Fibroblast of peridontal ligament (primary cell): ENCODE data around the gene NOSIP.

Source experiments
- DNase-seq: peaks from one replicate; pipeline ENCODE4 v3.0.0-alpha.2; 2010; ENCODE audit errors: extremely low read depth

NOSIP gene

DNA sequence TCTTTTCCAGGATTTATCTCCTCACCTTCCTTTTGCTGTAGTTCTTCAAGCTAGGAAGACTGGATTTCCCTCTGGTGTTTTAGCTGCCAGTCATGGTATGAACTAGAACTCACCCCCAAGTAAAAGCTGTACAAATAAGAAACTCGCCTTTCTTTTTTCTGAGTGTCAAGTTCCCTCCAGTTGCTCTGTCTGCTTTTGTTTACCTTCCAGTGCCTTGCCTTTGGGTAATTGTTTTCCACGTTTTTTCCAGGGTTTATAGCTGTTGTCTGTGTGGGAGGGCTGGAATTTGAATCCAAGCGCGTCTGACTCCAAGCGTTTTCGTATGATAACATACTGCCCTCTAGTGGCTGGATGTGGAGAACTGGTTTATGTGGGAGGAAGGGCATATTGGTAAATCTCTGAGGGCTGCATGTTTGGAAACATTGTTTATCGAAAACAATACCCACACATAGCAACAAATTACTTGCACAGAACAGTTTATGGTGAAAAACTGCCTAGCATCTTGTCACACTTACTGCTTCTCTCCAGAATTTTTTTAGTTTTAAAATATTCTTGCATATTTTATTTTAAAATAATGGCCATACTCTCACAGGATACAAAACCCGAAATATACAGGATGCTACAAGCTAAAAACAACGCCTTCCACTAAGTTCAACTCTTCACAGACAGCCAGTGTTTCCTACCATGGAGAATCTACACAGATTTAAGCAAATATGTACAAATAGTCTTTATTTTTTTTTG lies 33.4 kb downstream of the NOSIP start:
- peak; percentile 96 for DNase-seq

DNA sequence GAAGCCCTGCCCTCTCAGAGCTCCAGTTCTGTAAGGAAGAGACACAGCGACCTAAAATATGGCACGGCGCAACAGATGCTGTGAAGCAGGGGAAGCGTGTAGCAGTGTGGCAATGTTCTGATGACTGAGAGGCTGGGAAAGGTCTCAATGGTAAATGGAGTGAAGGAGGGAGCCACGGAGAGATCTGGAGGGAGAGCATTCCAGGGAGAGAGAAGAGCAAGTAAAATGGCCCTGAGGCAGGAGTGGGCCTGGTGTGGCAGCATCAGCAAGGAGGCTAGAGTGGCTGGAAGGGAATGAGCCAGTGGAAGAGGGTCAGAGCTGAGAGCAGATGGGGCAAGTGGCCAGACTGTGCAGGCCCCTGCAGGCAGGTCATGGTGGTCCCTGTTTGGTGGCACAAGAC lies 36.2 kb downstream of the NOSIP start:
- DNase-seq = no peak

DNA sequence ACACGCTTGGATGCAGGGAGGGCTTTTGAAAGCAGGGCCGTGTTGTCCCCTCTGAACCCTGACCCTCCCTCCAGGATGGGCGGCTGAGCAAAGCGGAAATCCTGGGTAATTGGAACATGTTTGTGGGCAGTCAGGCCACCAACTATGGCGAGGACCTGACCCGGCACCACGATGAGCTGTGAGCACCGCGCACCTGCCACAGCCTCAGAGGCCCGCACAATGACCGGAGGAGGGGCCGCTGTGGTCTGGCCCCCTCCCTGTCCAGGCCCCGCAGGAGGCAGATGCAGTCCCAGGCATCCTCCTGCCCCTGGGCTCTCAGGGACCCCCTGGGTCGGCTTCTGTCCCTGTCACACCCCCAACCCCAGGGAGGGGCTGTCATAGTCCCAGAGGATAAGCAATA lies 37.3 kb downstream of the NOSIP start:
- no peak for DNase-seq

DNA sequence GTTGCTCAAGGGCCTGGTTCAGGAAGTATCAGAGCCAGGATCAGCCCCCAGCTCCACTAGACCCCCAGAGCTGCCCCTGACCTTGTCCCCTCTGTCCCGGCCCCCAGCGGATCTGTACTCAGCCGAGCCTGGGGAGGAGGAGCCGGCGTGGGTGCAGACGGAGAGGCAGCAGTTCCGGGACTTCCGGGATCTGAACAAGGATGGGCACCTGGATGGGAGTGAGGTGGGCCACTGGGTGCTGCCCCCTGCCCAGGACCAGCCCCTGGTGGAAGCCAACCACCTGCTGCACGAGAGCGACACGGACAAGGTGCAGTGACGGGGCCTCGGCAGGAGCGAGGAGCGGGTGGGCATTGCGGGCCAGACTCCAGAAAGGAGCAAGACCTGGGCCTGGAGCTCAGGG lies 37.9 kb downstream of the NOSIP start:
- no peak for DNase-seq

DNA sequence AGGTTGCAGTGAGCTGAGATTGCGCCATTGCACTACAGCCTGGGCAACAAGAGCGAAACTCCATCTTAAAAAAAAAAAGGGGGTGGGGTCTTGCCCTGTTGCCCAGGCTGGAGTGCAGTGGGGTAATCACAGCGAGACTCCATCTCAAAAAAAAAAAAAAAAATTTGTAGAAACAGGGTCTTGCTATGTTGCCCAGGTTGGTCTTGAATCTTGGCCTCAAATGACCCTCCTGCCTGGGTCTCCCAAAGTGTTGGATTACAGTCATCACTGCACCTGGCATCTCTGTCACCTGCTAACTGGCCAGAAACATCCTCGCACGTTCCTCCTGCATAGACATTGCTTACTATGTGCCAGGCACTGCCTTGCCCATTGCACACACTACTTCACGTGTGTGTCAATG lies 38.4 kb downstream of the NOSIP start:
- DNase-seq = no peak

DNA sequence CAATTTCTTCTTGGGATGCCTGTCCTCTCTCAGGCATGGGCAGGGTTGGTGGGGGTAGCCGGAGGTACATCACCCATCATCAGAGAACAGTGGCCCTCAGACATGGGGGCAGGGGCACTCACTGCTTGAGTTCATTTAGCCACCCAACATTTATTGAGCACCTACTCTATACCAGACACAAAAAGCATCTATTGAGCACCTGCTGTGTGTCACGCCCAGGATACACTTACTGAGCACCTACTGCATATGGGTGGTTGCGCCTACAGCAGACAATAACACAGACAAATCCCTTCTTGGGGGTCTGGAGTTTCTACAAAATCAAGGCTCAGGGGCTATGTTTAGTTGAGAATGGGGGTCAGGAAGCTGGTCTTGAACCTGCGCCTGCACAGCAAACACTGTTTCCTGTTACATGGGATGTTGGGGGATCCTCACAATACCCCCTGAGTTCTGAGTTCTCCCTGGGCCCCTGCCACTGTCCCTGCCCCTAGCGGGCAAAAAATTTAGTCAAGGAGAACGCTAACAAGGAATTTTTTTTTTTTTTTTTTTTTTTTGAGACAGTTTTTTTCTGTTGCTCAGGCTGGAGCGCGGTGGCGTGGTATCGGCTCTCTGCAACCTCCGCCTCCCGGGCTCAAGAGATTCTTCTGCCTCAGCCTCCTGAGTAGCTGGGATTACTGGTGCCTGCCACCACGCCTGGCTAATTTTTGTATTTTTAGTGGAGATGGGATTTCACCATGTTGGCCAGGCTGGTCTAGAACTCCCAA lies 41.0 kb downstream of the NOSIP start:
- no peak for DNase-seq

DNA sequence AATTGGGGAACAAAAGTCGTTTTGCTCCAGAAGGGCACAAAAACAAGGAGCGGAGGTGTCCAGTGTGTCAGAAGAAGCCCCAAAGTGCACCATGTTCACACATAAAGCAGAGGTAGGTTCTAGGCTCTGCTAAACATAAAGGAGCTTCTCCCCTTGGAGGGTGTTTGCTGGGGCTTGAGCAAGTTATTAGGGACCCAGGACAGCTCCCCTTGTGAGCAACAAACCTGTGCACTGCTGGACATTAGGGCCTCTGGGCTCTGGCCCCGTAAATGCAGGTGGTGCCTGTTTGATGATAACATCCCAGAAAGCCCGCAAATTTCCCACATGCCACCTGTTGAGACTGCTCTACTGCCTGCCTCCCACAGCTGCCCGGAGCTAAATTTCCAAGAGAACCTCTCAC lies 41.7 kb downstream of the NOSIP start:
- no peak for DNase-seq

DNA sequence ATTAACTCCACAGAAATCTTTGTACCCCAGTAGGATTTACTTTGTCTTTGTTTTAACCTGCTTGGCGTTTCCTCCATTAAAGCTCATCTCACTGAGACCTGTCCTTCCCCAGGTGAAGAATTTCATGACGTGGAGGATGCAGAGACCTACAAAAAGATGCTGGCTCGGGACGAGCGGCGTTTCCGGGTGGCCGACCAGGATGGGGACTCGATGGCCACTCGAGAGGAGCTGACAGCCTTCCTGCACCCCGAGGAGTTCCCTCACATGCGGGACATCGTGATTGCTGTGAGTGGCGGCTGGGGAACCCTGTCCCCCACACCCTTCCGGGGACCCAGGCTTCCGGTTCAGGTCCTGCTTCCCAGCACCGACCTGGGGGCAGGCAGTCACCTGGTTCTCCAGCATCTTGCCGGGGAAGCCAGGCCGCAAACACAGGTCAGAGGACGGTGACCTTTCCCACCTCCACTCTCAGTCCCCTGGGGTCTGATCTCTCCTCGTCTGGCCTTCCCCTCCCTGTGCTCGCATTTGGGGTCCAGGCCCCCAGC lies 43.4 kb downstream of the NOSIP start:
- DNase-seq = no peak

DNA sequence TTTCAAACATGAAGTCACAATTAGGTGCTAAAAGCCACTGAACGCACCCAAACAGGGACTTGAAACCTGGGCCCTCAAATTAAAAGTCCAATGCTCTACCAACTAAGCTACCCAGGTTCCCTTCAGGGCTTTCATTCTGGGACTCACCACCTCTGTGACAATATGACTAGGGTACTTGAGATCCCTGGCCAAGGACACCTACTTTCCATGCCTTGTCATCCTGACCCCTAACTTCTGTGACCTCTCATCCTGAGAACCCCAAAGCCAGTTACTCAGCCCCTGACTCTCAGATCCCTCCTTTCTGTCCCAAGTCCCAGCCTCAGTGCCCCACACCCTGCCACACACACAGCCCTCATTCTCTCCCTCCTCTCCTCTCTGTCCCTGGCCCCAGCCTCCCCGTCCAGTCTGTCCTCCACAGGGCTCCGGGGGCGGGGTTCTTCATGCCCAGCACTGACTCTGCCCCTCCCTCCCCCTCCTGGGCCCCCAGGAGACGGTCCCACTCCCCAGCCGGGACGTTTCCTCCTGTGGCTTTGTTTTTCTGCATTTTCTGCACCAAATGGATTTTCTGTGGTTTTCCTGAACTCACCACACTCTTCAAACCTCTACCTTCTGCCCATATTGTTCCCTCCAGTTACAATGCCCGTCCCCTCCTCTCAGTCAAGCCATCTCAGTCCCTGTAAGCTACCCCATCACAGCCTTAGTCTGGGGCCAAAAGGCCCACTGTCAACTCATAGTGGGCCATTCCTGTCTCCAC lies 45.5 kb downstream of the NOSIP start:
- DNase-seq = no peak

DNA sequence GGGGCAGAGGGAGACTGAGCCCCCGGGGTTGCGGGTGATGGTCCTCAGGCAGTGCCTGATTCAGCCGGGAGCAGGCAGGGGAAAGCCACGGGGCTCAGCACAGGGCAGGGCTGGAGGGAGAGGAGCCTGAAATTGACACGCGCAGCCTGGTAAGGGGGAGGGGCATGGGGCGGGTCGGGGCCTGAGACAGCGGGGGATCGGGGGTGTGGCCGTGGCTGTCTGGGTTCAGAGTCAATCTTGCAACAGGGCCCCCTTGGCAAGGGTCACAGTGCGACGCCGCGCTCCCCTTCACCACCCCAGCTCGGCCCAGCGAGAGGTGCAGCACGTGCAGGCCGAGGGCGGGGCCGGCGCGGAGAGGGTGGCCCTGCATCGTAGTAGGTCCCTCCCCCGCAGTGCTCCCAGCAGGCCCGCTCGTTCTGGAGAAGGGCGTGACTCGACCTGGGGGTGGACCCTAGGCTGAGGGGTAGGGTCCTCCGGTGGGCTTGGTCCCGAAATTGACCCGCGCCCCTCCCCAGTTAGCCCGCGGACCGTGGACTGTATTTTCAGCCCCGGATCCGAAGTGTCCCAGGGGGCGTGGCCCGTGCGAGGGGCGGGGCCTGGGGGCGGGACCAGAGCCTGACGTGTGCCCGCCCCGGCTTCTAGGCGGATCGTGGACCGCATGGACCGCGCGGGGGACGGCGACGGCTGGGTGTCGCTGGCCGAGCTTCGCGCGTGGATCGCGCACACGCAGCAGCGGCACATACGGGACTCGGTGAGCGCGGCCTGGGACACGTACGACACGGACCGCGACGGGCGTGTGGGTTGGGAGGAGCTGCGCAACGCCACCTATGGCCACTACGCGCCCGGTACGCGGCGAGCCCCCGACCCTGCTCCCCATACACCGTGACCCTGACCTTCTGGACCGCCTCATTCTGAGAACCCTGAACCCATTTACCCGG lies 46.5 kb downstream of the NOSIP start:
- peak; percentile 28 for DNase-seq

DNA sequence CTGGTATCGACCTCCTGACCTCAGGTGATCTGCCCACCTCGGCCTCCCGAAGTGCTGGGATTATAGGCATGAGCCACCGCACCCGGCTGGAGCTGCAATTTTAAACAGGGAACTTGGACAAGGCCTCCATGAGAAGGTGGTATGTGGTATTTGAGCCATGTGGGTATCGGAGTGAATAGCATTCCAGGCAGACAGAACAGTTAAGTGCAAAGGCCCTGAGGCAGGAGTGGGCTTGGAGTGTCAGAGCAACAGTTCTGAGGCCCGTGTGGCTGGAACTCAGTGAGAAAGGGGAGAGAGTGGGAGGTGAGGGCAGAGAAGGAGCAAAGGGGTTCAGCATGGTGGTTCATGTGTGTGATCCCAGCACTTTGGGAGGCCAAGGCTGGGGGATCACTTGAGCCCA lies 49.6 kb downstream of the NOSIP start:
- no peak for DNase-seq

DNA sequence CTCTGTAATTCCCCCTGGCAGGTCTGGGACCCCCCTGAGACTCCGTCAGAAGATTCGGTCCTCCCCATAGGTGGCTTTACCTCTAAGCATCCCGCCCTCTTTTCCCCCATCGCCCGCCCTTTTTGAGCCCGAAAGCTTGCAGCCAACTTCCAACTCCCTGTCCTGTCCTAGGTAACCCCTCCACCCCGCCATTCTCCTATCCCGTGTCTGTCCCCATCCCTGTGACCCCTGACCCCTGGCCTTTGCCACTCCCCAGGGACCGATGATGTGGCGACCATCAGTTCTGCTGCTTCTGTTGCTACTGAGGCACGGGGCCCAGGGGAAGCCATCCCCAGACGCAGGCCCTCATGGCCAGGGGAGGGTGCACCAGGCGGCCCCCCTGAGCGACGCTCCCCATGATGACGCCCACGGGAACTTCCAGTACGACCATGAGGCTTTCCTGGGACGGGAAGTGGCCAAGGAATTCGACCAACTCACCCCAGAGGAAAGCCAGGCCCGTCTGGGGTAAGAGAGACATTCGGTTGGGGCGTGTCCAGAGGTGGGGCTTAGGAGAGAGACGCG lies 52.1 kb downstream of the NOSIP start:
- DNase-seq = peak; percentile 48

DNA sequence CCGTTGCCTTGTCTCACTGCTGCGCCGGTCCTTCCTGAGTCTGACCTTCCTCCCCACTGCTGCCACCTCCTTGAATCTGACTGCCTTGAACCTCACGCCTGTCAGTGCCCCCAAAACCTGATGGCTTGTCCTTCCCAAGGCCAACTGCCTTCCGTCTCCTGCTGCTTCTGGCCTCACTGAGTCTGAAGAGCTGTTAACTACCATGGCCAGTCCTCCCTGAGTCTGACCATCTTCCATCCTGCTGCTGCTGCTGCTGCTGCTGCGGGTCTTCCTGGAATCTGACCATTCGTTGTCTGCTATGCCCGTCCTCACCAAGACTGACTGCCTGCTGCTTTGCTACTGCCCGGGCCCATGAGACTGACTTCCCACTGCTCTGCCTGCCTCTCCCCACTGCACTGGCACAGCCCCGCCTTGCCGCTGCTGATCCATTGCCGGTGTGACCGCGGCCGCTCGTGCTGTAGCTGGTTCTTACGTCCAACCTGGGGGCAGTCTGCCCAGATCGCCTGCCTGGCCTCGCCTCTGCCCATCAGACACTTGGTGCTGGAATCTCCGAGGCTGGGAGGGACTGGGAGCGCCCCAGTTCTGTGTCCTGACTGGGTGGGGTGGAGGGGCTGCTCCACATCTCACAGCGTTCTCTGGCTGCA lies 55.4 kb downstream of the NOSIP start:
- DNase-seq = no peak

DNA sequence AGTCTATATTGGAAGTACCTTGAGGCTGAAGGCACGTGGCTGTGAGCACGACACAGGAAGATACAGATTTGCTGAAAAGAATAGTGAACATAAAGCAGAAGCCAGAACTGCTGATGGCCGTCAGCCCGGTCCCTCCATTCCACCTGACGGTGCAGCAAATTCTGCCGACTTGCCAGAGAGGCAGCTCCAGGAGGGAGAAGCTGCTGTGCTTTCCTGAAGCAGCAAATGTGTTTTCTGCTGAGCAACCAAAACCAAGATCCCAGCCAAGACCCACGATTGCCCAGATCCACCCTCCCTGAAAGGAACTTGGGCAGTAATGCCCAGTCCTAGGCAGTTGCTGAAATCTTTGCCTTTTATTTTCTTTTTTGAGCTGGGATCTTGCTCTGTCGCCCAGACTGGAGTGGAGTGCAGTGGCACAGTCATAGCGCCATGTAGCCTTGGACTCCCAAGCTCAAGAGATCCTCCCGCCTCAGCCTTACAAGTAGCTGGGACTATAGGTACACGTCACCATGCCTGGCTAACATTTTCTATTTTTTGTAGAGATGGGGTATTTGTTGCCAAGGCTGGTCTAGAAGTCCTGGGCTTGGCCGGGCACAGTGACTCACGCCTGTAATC lies 59.5 kb downstream of the NOSIP start:
- no peak for DNase-seq

DNA sequence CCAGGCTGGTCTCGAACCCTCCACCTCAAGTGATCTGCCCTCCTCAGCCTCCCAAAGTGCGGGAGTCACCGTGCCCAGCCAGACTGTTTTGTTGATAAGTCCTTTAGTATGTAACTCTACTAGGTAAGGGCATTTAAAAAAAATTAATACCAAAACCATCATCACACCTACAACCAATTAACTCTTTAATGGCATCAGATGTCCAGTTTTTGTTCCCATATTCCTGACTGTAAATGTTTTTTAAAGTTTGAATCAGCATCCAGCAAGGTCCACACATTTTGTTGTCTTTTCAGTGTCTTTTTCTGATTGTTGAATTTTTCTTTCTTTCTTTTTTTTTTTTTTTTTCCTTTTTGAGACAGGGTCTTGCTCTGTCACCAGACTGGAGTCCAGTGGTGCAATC lies 62.3 kb downstream of the NOSIP start:
- no peak for DNase-seq

DNA sequence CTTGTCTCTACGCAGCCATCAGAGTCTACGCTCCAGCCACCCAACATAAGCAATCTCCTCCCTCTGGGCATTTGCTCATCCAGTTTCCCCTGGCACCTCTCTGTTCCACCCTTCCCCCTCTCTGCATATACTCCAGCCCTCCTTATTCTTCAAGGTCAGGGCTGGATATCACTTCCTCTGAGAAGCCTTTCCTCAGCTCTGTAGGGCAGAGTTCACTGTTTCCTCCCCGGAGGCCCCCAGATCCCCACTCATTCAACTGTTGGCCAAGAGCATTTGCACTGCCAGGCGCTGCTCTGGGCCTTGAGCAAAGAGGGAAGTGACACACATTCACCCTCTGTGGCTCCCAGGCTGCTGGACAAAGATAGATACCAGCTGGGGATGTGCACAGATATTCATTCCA lies 64.6 kb downstream of the NOSIP start:
- no peak for DNase-seq

DNA sequence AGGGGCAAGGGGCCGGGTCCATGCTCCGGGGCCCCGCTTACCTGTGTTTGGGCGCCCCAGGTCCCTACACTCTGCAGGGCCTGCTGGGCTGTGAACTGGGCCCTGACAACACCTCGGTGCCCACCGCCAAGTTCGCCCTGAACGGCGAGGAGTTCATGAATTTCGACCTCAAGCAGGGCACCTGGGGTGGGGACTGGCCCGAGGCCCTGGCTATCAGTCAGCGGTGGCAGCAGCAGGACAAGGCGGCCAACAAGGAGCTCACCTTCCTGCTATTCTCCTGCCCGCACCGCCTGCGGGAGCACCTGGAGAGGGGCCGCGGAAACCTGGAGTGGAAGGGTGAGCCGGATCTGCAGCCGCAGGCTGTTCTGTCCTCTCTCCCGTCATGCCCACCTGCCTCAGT lies 66.2 kb downstream of the NOSIP start:
- no peak for DNase-seq

DNA sequence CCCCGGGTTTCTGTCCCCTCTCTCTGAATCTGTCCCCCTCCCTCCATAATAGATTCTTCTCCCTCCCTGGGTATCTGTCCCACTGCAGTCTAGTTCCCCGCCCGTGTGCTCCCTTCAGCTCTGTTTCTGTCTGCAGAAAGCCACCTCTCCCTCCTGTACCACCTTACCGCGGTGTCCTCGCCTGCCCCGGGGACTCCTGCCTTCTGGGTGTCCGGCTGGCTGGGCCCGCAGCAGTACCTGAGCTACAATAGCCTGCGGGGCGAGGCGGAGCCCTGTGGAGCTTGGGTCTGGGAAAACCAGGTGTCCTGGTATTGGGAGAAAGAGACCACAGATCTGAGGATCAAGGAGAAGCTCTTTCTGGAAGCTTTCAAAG lies 66.6 kb downstream of the NOSIP start:
- DNase-seq = no peak

DNA sequence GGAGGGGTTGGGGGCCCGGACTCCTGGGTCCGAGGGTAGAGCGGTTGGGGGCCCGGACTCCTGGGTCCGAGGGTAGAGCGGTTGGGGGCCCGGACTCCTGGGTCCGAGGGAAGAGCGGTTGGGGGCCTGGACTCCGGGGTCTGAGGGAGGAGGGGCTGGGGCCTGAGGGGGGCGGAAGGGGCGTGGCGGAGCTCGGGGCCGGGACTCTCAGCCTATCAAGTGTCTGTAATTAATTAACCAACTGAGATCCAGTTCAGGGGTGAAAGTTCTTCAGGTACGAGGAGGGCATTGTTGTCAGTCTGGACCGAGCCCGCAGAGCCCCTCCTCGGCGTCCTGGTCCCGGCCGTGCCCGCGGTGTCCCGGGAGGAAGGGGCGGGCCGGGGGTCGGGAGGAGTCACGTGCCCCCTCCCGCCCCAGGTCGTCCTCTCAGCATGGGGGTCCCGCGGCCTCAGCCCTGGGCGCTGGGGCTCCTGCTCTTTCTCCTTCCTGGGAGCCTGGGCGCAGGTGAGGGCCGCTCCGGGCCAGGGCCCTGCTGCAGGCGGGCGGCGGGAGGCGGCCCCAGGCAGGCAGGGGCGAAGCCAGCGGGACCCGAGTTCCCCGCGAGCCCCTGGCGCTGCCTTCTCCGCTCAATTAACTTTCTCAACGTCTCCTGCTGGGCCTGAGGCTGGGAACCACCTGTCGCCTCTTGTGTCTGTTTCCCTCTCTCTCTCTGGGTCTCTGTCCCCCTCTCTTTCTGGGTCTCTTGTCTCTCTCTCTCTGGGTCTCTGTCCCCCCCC lies 67.2 kb downstream of the NOSIP start:
- no peak for DNase-seq
